ENCODE measurements around the gene IDUA.
"Not testable (repeated sequence)": the region's sequence is repeated elsewhere in the genome, so short reads cannot be mapped to it uniquely, and the experiment has no call there.

The IDUA gene

DNA sequence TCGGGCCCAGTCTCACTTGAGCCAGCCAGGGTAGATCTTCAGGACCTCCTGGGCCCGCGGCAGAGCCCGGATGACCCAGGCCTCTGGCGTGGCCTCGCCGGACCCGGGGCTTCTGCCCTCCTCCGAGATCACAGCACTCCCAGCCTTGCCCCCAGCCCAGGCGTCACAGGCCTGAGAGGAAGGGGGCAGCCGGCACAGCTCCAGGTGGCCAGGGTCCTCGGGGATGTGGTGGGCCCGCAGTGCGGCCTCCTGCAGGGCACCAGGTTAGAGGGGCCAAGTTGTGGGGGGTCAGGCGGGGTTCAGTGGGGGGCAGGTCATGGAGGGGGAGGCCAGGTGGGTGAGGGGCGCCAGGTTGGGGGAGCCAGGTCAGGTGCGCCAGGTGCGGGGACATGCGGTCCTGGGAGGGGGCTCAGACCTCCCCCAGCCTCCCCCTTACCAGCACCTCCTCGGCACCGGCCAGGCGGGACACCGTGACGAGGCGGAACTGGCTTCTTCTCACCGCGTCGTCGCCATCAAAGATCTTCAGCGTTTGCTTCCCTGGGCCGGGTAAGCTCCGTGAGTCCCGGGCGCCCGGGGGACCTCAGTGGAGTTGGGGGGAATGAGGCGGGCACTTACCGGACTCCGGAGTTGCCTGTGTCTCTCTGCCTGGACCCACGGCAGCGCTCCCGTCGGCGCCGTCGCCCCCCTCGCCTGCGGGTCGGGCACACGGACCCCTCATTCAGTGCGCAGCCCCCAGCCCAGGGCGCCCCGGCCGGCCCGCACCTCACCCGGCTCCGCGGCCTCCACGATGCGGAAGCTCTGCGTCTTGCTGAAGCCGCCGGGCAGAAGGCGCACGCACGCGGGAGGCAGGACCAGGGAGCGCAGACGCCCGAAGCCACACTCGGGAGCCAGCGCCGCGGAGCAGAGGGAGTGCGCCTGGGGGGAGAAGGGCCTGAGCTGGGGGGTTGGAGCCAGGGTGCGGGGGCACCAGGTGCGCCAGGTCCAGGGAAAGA lies 19.4 kb upstream of the IDUA start:
- no peak for DNase-seq (ENCODE audit: low read depth)

DNA sequence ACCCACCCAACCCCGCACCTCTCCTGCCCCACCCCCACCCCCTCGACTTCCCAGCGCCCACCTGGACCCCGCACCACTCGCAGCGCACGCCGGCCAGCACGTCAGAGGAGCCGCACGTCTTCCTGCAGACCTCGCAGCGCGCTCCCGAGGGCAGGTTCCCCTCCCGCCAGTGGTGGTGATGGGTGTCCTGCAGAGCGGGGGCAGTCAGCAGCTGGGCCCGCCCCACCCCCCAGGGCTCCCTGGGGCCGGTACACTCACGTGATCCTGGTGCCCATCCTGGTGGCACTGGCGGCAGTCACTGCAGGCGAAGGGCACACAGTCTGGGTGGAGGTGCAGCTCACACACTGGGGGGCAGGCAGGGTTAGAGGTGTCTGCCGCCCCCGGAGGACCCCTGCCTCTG lies 18.6 kb upstream of the IDUA start:
- DNase-seq (ENCODE audit: low read depth), result no peak

DNA sequence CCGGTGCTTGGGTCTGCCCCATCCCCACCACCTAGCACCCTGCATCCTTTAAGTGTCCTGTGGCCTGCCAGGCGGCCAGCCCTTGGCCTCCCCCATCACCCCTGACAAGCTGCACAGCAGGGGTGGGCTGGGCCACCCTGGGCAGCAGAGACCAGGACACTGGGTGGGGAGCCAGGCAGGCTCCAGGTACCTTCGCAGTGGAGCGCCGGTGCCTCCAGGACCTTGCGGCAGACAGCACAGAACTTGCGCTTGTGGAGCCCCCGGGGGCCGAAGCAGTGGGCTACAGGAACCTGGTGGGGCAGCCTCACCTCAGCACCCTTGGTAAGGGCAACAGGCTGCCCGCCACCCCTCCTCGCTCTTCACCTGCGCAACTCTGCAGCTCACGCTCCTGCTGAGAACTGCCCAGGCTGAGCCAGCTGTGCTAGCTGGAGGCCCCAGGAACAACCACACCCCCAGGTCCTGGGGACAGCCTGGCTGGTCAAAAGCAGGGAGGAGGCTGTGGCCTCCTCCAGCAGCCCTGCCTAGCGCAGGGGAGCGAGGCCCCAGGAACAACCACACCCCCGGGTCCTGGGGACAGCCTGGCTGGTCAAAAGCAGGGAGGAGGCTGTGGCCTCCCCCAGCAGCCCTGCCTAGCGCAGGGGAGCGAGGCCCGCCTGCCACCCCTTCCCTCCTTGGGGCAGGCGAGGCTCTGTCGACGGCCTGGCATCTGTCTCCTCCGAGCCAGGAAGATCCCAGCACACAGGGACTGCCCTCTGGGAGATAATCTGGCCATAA lies 18.0 kb upstream of the IDUA start:
- no peak for DNase-seq (ENCODE audit: low read depth)

DNA sequence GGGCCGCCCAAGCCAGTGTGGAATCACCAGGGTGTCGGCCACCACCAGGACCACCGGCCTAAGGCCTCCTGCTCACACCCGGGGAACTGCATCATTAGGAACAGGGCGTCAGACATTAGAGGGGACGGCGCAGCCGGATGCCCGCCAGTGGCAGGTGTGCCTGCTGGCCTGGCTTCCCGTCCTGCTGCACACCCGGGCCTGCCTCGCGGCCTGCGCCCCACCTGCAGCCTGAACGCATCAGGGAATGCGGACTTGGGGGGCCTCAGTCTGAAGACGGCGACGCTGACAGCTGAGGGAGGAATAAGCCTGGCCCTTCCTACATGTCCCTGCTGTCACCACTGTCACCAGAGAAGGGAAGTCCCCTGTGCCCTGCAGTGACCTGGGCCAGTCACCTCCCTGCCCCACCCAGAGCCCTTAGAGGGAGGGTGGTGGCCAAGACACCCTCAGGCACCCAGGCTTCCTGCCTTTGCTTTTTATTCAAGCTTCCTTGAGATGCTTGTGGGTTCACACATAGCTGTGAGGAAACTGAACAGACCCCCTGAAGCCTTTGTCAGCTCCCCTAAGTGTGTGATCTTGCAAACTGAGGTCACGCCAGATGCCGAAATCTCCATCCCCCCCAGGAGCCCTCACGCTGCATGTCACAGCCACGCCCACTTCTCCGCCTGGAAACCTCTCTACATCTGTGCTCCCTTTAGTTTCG lies 16.6 kb upstream of the IDUA start:
- DNase-seq (ENCODE audit: low read depth), result no peak

DNA sequence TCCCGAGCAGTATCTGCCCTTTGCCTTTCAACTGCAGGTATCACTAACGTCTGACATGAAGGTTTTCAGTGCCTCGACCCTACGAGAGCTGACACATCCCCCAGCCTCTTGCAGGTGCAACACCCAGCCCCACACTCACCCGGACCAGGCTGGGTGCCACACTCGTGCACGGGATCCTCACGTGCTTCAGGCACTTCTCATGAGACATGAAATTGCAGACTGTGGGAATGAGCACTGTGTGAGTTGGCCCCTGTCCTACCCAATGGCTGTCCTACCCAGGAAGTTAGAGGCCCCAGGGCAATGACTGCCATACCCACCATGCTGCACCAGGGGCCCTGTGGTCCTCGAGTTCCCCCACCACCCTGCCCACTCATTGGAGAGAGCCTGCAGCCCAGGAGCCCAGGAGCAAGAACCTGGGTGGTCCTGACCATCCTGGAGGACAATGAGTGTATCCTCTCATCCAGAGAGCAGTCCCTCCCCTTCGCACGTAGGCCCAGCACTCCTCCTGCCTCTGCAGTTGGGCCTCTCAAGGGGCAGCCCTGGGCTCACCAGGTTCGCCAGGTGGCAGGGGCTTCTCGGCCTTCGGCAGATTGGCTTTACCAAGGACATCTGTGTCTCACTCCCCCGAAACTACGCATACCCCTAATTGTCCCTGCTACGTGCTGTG lies 15.9 kb upstream of the IDUA start:
- DNase-seq (ENCODE audit: low read depth), result no peak

DNA sequence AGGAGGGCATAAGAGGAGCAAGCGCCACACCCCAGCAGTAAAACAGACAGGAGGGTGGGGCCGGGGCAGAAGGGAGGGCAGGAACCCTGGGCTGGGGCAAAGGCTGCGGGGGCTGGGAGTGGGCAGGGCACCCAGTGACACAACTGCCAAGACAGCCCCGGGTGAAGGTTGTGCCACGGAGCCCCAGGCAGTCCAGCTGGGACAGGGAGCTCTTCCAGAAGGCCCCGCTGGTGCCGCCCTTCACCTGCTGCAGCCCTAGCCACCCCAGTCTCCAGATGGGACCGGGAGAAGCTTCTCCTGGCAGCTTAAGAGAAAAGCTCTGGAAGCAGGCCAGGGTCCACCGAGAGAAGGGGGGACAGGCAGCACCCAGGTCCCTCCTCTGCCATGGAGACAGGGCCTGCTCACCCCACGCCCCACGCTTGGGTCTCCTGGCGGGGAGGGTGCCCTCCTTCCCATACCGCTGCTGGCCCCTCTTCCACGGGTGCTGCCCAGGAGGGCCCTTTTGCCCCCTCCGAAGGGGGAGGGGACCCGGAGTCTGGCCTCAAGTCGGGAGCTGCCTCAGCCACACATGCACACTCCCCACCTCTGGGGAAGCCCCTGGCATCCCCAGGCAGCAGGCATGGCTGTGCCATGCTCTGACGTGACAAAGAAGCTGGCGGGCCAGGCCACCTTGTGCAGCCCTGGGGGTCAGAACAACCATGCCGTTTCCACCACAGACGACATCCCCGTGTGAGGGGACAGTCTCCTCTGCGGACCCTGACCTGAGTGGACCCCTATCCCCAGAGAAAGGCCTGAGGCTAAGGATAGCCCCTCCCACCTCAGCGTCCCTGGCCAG lies 15.0 kb upstream of the IDUA start:
- DNase-seq (ENCODE audit: low read depth), result no peak

DNA sequence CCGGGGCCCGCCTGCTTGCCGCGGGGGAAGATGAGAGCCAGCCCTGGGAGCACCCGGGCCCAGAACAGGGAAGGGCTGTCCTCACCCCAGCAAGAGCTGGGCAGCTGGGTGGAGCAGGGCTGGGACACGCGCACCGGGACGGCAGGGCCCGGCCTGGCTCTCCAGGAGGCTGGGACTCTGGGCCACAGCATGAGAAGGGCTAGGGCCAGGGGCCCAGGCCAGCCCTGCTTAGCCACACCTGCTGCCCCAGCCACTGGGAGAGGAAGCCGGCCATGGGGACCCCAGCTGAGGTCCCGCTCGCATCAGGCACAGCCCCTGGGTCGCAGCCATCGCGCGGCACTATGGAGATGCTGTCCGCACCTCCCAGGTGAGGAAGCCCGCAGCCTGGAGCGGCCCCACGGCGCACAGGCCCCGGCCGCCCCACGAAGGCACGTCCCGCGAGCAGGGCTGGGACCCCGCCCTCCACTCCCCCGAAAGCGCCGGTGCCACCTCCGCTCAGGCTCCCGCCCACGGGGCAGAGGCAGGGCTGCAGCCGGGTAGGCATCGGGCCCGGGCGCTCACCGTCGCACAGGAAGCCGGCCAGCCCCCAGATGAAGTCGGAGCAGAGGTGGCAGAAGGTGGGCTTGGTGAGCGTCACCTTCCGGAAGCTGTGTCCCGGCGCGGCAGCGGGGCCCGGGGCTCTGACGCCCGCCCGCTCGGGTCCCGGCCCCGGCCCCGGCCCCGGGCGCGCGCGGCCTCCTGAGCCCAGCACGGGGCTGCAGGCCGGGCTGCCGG lies 14.0 kb upstream of the IDUA start:
- no peak for DNase-seq (ENCODE audit: low read depth)

DNA sequence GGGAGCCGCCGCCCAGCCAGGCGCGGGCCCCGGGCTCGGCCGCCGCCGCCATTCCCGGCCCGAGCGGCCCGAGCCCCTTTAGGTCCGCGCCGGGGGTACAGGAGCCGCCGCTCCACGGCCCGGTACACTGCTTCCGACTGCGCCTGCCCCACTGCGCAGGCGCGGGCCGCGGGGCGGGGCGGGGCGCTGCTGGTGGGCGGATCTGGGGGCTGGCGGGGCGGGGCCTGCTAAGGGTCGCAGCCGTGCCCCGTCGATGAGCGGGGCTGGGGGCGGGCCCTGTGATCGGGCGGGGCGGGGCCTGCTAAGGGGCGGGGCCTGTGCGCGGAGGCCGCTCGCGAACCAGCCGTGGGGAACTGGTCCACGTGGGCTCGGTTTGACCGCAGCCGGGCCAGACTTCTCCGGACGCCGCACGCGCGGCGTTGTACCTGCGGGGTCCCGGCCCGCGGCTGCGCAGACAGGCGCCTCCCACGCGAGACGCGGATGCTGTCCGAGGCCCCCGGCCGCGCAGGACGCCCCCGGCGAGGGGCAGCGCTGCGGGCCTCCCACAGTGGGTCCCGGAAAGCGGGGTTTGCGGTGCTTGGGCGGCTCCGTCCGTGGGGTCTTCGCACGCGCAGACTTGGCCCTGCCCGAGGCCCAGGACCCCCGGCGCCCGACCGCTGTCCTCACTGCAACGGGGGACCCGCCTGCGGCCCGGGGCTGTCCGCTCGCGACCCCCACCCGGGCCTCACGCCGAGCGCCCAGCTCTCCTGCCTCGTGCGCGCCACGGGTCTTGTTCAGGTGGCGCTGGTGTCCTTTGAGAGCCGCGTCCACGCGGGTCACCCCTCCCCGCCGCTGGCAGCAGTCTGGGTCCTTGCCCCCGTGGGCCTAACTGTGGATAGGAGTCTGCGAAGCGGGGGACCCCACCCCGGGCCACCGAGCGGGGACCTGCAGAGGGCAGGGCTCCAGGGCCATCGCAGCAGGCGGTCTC lies 13.1 kb upstream of the IDUA start, which contains the start of gene DGKQ:
Gene DGKQ, minus strand, starts transcription at position 139 of the 967 bp plus-strand sequence. Its CDS starts 87 bp downstream, at position 52.
- DNase-seq (ENCODE audit: low read depth), result peak; percentile 61

DNA sequence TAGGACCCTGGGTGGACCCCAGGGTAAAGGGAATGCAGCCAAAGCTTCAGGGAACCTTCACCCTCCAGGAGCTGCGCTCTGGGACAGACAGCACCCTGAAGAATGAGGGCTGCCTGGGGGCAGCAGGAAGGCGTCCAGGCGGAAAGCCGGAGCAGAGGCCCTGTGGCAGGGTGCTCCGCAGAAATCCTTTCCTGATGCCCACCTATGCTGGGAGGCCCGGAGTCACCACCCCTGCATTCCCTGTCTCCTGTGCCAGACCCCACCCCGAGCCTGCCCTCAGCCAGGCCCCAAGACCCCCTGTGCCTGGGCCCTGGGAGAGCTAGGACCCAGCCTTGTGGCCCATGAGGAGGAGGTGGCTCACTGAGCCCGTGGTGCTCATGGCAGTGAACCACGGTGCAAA lies 12.2 kb upstream of the IDUA start:
- no peak for DNase-seq (ENCODE audit: low read depth)

DNA sequence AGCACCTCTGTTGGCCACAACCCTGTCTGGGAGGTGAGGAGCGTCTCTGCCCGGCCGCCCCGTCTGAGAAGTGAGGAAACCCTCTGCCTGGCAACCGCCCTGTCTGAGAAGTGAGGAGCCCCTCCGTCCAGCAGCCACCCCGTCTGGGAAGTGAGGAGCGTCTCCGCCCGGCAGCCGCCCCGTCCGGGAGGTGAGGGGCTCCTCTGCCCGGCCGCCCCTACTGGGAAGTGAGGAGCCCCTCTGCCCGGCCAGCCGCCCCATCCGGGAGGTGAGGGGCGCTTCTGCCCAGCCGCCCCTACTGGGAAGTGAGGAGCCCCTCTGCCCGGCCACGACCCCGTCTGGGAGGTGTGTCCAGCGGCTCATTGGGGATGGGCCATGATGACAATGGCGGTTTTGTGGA lies 10.8 kb upstream of the IDUA start:
- not testable (repeated sequence) for DNase-seq (ENCODE audit: low read depth)

DNA sequence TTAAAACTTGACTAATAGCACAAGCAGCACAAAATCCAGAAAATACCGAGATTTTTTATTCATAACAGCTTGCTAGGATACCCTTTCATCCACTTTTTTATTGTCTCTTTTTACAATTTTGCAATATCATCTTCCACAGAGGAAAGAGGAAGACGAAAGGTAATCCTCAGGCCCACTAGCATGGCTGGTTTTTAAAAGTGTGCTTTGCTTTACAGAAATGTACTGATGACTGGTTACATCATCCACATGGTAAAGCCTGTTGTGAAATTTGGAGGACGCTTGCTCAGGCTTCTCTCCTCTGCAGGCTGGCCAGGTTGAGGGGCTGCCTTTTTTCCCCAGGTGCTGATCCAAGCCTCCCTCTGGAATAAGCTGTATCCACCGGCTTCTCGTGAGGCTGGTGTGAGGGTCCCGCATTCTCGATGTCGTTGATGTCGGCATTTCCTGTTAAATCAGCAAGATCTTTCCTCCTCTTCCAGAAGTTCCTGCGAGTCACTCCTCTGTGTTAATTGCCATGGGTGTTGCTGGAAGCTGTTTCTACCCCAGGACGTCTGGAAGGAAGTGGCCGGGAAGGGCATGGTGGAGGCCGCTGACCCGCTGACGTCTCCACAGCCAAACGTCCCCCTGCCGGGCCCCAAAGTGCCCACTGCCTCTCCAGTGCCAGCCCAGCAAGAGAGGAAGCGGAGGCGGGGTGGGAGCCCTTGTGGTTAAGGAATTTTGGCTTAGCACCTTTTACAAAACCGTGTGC lies 7.7 kb upstream of the IDUA start:
- no peak for DNase-seq (ENCODE audit: low read depth)

DNA sequence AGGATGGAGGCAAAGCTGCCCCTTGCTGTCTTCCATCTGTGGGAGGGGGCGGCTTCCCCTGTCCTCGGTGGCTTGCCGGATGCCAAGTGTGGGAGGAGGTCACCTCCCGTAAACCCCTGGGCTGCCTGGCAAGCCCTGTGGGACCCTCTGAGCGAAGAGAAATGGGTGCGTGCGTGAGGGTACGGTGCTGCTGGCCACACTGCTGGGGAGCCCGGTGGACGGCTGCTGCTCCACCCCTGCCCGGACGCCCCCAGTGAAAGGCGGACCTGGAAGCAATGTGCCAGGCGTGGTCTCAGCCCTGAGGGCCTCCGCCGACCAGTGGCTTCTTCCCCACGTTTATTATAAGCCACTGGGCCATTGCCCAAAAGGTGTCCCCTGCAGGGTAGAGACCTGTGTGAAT lies 4.6 kb upstream of the IDUA start:
- no peak for DNase-seq (ENCODE audit: low read depth)

DNA sequence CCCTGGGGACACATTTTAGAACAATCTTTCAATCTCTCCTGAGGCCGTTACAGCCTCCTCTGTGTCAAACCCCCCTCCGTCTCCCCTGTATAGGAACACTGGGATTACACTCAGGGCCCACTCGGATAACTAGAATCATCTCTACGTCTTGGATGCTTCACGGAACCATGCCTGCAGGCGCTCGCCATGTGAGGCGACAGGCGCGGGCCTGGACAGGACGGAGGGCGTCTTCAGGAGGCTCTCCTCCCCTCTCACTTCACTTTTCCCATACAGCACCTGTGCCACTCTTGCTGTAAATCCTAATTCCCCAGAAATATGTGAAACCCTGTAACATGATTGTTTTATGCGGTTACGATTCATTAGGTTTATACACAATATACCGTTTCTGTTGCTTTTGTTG lies 4.0 kb upstream of the IDUA start:
- DNase-seq (ENCODE audit: low read depth), result no peak

DNA sequence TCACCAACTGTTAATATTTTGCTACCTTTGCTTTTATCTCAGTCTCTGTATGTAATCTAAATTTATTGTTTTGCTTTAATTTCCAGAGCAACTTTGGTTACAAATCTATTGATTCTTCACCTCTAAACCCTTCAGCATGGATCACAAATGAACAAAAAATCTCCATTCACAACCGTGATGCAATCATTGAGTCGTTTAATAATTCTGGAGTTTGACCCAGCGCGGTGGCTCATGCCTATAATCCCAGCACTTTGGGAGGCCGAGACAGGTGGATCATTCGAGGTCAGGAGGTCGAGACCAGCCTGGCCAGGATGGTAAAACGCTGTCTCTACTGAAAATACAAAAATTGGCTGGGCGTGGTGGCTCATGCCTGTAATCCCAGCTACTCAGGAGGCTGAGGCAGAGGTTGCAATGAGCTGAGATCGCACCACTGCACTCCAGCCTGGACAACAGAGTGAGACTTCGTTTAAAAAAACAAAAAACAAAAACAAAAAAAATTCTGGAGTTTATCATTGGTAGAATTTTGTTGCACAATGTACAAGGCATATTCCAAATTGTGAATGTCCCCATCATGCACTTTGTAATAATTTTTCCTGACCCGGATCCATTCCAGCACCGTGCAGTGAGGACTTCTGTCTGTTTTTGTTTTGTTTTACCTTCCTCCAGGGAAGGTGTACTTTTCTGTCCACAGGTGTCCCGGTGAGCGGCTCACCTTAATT lies 2.3 kb upstream of the IDUA start:
- no peak for DNase-seq (ENCODE audit: low read depth)

DNA sequence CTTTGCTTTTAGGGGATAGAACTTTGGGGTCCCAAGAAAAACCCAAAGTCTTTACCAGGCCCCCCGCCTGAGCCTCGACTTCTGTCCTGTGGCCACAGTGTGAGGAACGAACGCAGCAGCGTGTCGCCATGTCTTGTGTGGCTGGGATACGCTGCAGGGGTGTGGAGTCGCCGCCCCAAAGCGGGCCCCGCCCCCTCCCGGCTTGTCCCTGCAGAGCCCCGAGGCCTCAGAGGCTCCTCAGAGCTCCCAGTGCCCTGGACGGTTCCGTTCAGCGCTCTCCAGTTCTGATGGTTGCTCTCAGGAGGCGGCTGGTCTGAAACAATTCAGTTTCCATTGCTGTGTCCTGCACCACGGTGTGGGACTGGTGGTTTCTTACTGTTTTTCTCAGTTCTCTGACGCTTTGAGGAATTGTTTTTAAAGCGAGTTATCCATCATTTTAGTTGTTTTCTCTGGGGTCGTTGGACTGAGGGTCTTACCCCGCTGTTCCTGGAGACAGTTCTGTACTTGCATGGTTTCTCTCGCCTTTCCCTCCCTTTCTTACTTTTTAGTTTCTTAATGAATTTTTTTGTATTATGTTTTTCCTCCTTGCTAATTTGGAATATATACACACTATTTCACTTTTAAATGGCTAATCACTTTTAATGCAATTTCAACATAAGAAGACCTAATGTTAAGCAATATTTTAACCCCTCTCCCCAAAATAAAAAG lies 1.6 kb upstream of the IDUA start:
- DNase-seq (ENCODE audit: low read depth), result no peak

DNA sequence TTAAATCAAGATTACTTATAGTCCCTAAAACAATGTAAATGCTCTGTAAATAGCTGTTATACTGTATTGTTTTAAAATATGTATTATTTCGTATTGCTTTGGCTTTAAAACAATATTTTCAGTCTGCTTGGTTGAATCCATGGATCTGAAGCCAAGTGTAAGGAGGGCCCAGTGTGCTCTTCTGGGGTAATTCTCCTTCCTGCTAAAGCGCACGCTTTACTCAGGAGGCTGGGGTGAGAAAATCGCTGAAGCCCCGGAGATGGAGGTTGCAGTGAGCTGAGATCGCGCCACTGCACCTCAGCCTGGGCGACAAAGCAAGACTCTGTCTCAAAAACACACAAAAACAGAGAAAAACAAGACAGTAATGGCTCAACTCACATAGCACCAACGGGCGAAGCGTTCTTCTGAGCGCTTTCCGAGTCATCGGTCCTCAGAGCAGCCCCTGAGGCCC lies 391 bp upstream of the IDUA start:
- no peak for DNase-seq (ENCODE audit: low read depth)

Measured in stromal cell of bone marrow (primary cell).